Left cardiac atrium (tissue), 4 donors: ENCODE data around the gene HOXA7. TPM values are rescaled to one million over a fixed set of nuclear protein-coding genes. Genes with fewer than 3 reads are reported as not detected.

Experiments
- ATAC-seq, 2 donors: fragments of 200-7000 bp; cut with Tn5 transposase; one replicate each; pipeline ENCODE4 v1.9.1; 2020; ENCODE audit warnings: mild to moderate bottlenecking in 2 of 2, moderate library complexity in 2 of 2
- DNase-seq: peaks from one replicate; pipeline ENCODE4 v3.0.0-alpha.2; 2020
- intact Hi-C, 2 donors: fragments of 100-400 bp; cut with DNase I; formaldehyde crosslinking; loops; one replicate each; pipeline versions ENCODE4 v1.14.1 to v1.15.1; 2022 to 2023
- total RNA-seq, 2 donors: library from RNA; stranded (reverse); fragmentation: NEBNext Ultra II Directional; extraction: Animal tissue kit (Norgen Biotek cat#: 25700); gene quantifications; one replicate each; pipeline ENCODE4 v1.2.1, GENCODE V29; 2021
- donor health status: DM: no; HTN: yes; CAD: no.
- donor health status: DM: no; HTN: yes; CAD: no; lungs with severe emphysema.
- donor health status: DM: yes; HTN: yes; CAD: no.
- donor health status: Dilated cardiomyopathy.

Gene HOXA7
- total RNA-seq, 2 donors from 2014 or later = 0.12 to 0.39 TPM

DNA sequence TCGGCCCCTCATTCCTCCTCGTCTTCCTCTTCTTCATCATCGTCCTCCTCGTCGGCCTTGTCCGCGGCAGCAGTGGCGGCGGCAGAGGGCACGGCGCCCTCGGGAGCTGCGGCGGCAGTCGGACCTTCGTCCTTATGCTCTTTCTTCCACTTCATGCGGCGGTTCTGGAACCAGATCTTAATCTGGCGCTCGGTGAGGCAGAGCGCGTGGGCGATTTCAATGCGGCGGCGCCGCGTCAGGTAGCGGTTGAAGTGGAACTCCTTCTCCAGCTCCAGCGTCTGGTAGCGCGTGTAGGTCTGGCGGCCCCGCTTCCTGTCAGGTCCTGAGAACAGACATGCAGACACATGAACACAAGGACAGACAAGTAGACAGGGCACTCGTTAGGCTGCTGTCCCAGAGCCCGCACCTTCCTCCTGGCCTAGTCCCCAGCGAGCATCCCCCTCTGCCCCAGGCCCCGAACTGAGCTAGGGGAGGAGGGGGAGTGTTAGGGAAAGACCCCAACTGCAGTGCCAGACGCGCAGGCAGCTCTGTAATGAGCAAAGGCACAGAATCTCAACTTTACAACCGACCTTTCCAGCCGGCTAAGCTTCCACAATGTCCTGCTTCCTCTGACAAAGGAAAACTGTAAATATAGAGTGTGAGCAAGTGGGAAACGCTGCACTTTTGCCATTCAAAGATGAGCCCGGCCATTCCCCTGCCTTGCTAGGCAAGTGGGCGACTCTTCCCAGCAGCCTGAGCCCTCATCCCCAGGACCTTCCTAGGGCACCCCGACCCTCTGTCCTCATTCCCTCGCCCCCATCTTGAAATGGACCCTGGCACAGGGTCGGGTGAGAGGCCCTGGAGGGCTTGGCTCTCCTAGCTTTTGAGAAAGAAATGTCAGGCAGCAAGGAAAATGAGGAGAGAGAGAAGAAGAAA, 1.3 kb downstream of the HOXA7 start:
- DNase-seq = no peak
- intact Hi-C loops = no loop called here

DNA sequence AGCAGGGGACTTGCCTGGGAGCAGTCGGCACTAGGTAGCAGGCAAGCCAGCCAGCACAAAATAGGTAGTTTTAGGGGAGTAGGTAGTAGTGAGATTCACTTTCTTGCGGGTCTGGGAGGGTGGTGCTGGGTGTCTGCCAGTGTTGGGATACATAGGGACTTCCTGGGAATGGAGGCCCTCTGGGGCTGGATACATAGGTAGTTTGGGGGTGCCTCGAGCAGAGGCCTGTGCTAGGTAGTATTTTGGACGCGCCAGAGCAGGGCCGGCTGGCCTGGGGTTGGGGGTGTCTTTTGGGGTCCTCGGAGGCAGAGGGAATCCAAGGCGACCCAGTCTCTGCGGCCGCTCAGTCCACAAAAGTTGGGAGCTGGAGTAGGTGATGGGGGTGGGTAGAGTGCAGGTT, 2.1 kb downstream of the HOXA7 start:
- ATAC-seq (no peak), DNase-seq (no peak)
- intact Hi-C loops = no loop called here

More for the DNA sequence above, 1.3 kb downstream of the HOXA7 start:
- no peak for ATAC-seq

DNA sequence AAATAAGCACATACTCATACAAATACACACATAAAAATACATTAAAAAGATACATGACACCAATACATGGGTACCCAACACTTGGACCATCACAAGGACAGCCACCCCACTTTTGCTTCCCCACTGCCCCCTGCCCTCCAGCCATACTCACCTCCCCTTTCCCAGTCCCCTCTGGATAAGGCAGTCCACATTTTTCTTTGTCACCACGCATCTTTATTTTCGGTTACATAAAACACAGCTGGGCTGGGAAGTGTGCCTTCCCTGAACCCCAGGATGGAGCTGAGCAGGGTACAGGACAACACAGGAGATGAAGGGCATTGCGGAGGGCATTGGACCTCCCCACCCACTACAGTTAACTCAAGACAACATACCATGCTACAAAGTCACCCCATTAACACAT, 2.9 kb downstream of the HOXA7 start:
- intact Hi-C loops = no loop called here

DNA sequence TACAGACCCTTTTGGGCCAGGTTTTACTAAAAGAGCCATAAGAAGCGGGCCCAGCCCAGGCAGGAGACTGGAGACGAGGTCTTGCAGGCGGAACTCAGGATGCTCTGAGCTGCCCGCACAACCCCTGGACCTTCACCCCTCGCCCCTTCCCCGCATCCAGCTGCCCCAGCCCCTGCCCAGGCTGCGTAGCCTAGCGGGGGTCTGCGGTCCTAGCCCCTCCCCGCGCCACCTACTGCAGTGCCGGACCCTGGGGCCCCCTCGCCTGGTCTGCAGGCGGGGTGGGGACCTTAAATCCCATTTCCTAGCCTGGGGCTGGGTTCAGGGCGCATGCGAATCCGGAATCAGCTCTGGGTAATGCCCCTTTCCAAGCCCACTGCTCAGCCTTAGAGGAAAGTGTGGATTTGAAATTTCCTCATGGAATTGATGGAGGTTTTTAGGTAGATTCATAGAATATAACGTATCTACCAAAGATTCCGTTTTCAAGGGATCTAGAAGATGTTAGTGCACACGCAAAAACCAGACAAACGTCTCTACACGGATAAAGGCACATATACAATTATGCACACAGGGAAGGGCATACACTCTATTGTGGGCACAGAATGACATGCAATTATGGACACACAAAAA, 3.5 kb downstream of the HOXA7 start:
- DNase-seq = no peak
- no peak for ATAC-seq
- intact Hi-C loops = no loop called here

More for the DNA sequence above, 2.9 kb downstream of the HOXA7 start:
- no peak for ATAC-seq
- no peak for DNase-seq

DNA sequence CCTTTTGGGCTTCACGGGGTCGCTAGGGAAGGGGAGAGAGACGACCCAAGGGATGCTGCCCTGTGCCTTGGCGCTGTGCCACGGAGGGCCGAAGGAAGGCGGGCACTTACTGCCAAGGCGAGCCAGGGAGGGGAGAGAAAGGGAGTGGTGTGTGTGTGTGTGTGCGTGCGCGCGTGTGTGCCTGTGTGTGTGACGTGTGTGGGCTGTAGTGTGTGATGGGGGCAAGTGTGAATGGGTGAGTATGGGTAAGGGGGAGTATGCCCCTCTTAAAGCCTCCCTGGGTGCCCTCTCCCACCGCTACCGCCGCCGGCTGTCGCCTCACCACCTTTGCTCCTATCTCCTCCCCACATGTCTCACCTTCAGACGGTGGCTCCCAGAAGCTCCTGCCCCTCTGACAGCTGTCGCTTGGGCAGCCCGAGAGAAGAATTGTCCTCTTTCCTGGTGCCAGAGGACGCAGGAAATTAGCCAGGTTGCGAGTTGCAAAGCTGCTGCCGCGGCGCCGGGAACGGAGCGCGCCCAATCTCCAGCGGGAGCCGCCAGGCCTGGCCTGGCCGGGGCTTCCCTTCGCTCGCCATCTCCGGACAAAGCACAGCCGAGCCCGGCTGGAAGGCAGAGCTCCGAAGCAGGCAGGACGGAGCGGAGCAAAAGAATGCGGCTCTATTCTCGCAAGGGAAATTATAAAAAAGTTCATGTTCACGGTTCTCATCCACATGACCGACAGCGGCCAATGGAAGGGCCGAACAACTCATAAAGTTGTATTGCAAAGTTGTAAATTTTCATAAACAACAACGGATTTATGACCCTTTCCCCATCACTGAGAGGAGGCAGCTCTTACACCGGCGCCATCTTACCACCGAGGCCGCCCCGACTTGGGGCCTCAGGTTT, 4.3 kb downstream of the HOXA7 start, which contains the start of gene HOXA3:
HOXA3 (minus strand) TSS at position 653 of the 885 bp plus-strand sequence. CDS start 41,943 bp downstream, outside the sequence.
- intact Hi-C loops = no loop called here
- DNase-seq = no peak
- ATAC-seq = no peak

DNA sequence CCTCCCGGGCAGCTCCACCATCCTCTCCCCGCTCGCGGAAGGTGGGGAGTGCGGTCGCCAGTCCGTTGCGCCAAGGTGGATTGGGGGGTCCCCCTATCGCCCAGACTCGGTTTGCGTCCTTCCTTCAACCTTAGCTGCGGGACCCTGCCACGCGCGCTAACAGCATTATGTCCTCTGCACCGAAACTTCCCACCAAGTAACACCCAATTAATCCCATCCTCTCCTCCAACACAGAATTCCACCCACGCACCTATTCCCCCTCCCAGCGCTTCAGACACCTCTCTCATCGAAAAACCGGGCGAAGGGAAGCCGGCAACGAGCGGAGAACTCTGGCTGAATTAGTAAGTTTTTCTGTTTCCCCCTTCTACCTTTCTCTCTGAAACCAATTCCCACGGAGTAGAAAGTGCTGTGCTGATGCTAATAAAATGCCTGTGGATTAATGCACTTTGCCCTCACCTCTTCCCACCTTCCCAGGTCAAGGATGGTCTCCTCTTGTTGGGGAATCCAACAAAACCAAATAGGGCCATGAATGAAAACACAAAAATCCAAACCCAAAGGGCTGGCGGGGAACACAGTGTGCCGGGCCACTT, 5.0 kb downstream of the HOXA7 start:
- intact Hi-C loops = no loop called here
- no peak for DNase-seq
- no peak for ATAC-seq

DNA sequence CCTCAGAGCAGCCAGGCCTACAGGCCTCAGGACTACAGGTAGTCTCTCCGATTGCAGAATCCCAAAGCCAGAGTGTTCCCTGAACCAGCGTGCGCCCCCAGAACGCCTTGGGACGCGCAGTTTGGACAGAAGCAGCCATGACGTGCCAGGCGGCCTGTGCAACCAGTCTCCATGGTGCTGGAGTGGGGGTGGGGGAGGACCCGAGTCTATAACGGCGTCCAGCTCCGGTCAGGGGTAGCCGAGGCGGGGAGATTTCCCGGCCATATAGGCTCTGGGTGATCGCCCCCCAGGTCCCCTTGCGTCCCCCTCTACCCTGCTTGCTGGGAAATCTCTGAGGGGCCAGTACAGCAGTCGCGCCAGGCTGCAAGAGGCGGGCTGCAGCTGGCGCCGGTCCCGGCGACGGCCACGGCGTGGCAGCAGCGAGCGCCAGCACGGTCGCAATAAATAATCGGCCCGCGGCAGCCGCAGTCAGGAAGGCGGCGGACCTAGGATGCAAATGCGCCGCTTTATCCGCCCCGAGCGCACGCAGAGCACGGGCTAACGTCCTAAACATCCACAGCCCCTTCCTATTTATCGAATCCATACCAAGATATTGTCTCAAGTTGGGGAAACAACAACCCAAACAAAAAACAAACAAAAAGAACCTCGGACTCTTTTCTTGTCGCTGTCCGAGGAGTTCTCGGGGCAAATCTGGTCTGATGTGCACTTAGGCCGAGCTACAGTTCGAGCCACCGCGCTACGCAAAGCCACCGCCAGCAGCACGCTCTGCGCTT, 5.7 kb downstream of the HOXA7 start:
- ATAC-seq (peak; percentile 78 to 82), DNase-seq (peak; percentile 72)

DNA sequence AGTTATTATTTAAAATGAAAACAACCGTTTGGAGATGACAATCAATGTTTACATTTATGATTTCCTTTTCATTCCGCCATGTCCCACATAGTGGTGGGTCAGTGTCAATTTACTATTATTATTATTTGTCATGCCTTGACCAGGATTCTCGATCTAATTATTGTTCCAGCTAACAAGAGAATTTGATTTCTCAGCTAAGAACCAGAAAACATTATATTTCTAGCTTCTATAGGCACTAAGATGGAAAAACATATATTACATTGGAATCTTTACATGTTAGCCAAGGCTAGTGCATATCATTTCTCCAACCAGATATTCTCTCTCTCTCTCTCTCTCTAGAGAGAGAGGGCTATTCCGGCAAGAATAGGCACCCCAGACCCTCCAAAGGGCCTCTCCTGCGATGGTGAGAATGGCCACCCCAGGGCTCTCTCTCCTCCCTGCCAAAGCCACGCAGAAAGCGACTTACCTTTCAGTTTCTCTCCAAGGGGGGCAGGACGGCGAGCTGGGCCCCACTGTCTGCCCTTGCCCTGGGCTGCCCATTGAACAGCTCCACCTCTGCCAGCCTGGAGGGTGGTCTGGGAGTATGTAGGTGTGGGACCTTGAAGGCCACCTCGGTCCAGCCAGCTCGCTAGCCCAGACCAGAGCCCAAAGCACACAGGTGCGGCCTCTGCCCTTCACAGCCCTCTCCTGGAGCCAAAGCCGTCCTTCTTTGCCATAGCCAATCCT, 6.5 kb downstream of the HOXA7 start:
- intact Hi-C loops = no loop called here
- no peak for ATAC-seq
- no peak for DNase-seq

More for the DNA sequence above, 5.7 kb downstream of the HOXA7 start:
- intact Hi-C loops = no loop called here

DNA sequence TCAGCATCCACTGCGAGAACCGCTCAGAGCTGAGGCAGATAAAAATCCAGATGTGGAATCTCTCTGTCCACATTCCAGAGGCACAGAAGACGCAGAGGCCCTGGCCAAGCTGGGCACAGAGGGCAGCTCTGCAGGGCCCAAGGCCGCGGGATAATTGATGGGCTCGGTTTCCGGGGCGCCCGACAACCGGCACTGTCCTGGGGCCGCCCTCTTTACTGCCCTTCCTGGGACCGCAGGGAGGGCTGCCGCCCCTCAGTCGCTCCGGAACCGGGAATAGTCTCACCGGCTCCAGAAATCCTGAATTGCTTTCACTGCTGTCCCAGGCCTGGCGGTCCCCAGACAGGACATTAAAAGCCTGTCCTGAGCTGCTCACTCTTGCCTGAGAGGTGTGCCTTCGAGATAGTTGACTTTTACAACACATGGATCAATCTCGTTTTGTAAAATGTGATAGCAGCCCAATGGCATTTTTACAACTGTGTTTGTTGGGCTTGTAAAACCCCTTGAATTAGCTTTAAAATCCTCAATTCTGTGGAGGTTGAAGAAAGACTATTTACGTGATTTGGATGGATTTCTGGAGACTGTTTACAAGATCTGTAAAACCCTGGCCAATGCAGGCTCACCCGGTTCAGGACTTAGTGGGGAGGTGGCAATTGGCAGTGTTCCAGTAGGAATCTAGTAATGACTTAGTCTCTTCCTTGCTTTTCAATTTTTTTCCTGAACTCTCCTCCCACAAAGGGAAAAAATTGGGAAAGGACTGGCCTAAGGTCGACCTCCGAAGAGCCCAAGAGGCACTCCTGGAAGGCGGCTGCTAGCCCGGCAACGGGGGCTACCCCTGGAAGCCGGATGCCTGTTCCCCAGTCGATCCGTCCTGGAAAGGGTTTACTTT, 7.5 kb downstream of the HOXA7 start:
- no peak for DNase-seq
- intact Hi-C loops = no loop called here
- ATAC-seq = no peak

DNA sequence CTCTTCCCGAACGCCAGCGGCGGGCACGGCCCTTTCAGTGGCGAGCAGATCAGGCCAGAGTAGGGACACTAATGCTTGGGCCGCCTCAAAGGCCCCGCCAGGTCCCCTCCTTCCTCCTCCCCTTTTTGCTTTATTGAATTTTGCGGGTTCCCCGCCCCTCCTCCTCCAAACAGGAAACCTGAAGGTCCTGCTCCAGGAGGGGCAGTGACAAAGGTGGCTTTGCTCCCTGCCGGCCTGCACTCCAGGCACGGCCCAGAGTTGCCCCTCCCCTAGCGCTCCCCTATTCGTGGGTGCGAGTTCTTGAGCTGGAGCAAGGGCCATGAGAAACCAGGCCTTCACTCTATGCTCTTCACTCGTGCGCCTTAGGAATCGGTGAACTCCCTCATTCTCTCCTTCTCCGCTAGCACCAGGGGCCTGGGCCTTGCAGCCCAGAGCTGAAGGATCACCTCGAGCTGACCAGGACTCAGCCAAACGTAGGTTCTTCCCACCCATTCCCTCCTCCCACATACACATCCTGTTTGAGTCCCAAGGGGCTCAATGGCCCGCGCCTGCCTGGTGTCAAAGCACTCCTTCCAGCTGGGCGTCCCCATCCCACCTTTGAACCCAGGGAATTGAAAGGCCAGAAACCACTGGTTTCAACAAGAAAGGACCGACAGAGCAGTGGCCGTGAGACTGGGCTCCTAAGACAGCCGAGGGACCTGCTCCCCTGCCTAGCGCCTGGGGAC, 8.3 kb downstream of the HOXA7 start:
- no peak for DNase-seq
- ATAC-seq = no peak
- intact Hi-C loops = no loop called here

DNA sequence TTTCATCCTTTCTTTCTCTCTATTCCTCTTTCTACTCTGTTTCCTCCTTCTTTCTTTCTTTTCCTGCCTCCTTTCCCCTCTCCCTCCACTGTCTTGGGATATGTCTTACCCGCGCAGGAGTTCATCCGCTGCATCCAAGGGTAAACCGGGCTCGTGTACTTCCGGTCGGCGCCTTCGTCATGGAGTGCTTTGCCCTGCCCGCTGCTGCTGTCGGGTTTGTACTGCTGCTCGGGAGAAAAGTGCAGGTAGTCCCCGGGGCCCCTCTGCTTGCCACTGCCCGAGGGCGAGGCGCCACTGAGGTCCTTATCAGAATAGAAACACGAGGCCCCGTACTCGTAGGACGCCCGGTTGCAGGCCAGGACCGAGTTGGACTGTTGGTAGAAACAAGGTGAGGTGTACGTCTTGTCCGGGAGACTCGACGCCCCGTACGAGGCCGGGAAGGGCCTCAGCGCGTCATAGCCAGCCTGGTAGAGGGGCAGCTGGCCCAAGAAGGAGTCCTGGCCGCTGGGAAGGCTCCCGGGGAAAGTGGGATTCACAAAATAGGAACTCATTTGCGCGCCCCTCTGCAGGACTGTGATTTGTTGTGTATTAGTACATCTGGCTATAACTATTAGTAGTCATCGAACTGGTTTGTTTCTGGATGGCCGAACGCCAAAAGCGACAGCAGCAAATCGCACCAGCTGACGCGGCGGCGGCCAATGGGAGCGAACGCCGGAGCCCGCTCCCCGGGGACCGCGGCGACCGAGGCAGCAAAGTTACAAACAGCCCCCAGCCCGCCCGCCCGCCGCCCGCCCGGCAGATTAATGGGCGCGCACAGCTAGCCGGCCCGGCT, 9.1 kb downstream of the HOXA7 start, which contains the start of gene HOXA6:
HOXA6 (minus strand) TSS at position 576 of the 832 bp plus-strand sequence; CDS start at position 551, 25 bp downstream.
- DNase-seq (no peak), ATAC-seq (no peak)
- intact Hi-C loops = no loop called here

DNA sequence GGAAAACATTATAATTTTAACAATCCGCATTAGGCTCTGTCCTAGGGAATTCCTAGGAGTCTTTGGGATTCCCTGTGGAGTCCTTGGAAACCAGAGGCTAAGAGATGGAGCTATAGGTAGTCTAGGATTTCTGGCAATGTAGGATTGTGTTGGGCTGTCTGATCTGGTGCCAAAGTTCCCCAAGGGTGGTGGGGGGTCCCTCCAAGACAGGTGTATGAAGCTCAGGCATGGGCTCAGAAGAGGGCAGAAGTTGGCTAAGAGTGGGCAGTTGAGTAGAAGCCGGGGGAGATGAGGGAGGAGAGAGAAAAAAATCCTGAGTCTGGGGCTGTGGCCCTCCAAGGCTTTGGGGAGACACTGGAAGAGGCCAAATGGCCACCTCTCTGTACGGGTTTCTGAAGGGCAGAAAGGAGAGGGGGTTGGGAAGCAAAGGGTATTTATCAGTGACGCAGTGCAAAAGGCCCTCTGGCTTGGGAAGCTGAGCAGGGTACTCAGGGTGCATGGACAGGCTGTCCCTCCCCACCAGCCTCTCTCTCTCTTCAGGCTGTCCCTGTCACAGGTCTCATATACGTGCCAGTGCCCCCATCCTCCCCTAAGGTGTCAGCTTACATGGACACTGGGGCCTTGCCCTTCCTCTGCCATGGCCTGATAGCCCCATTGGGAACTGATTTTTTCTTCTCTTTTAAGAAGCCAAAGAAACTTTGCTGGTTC, 9.8 kb downstream of the HOXA7 start:
- intact Hi-C loops = no loop called here
- ATAC-seq (no peak), DNase-seq (no peak)

DNA sequence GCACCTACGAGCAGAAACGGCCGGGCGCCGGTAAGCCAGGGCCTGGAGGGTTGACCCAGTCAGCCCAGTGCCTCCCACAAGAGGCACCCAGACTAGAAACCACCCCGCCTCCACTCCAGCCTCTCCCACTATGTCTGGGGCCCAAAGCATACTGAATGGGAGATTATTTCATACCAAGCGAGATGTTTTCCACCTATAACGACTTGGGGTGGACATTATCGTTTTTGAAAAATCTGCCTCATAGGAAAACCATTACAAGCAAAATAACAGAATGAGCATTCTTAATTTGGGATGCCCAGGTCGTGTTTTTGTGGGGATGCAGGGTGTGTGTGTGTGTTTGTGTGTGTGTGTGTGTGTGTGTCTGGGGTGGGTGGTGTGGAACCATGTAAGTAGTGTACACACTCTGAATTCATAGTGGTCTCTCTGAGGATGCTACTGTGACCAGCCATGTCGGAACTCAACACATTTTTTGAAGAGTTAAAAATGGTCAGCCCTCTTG, 10.5 kb downstream of the HOXA7 start:
- DNase-seq (no peak), ATAC-seq (no peak)
- intact Hi-C loops = no loop called here

DNA sequence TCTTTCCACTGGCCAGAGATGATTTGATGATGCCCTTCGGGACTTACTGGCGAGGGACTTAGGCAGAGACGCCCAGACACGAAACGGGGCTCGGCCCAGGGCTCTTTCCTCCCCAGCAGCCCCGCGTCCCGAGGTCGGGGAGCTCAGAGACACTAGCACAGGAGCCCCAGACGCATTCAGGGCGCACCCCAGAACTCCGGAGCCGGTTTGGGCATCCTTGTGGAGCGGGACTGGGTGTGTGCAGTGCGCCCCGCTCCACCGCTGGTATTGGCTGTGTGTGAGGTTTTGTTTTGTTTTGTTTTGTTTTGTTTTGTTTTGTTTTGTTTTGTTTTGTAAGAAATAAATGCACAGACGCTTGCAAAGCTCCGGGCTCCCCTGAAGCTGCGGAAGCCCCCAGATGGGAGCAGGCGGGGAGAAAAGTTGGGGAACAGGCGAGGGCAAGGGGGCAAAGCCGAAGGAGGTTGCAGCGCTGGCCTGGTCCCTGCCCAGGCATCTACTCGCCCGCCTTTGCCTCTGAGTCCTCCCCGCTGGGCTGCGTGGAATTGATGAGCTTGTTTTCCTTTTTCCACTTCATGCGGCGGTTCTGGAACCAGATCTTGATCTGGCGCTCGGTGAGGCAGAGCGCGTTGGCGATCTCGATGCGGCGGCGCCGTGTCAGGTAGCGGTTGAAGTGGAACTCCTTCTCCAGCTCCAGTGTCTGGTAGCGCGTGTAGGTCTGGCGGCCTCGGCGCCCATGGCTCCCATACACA, 11.1 kb downstream of the HOXA7 start:
- intact Hi-C loops = no loop called here
- ATAC-seq = no peak
- no peak for DNase-seq
